DOHH2 (cell line): ENCODE measurements around the gene CIT.

Experiments used
- EZH2phosphoT487 ChIP-seq: fragments of 200-600 bp; sonication (generic); IDR thresholded peaks from 2 replicates; pipeline ENCODE4 v1.6.1; 2017; ENCODE audit warnings: borderline replicate concordance, mild to moderate bottlenecking, antibody characterized with exemption, low read length, moderate library complexity, mixed read lengths
- TF ChIP-seq, protein P1 (sequence below): fragments of 200-600 bp; sonication (generic); IDR thresholded peaks from one replicate; pipeline ENCODE4 v1.5.1; 2014; ENCODE audit warnings: antibody characterized with exemption, mild to moderate bottlenecking, low read depth, low read length; ENCODE audit not compliant: poor library complexity, severe bottlenecking

DNA sequence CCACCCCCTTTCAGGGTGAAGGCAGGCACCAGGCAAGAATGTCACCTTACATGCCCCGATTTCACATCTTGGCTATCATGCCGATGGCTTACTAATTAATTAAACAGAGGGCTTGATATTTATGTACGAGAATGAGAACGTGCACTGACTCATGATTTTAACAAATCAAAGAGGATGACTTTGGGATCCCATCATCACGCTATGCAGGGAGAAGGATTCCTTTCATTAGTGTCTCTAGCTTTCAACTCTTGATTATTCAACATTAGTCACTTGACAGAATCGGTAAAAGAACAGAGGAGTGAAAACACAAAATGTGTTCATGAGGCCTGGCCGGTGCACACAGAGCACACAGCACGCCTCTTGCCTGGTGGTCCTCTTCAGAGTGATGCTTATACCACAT, 128.6 kb downstream of the CIT start:
- TF ChIP-seq, protein P1, sequence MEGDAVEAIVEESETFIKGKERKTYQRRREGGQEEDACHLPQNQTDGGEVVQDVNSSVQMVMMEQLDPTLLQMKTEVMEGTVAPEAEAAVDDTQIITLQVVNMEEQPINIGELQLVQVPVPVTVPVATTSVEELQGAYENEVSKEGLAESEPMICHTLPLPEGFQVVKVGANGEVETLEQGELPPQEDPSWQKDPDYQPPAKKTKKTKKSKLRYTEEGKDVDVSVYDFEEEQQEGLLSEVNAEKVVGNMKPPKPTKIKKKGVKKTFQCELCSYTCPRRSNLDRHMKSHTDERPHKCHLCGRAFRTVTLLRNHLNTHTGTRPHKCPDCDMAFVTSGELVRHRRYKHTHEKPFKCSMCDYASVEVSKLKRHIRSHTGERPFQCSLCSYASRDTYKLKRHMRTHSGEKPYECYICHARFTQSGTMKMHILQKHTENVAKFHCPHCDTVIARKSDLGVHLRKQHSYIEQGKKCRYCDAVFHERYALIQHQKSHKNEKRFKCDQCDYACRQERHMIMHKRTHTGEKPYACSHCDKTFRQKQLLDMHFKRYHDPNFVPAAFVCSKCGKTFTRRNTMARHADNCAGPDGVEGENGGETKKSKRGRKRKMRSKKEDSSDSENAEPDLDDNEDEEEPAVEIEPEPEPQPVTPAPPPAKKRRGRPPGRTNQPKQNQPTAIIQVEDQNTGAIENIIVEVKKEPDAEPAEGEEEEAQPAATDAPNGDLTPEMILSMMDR, result no peak
- no peak for TF ChIP-seq EZH2phosphoT487
